Colonic mucosa (tissue), 4 donors: ENCODE data around the gene NEMF. TPM values are rescaled to one million over a fixed set of nuclear protein-coding genes. Genes with fewer than 3 reads are reported as not detected.
"Not testable (repeated sequence)": the region's sequence is repeated elsewhere in the genome, so short reads cannot be mapped to it uniquely, and the experiment has no call there.

ENCODE experiments used
- DNase-seq: peaks from one replicate; pipeline ENCODE4 v3.0.0-alpha.2; 2020
- H3K27ac ChIP-seq: fragments of 200-600 bp; one replicate; pipeline ENCODE4 v1.8.0; 2021
- H3K27me3 ChIP-seq: fragments of 200-600 bp; one replicate; pipeline ENCODE4 v1.8.0; 2021
- H3K36me3 ChIP-seq: fragments of 200-600 bp; one replicate; pipeline ENCODE4 v1.8.0; 2021
- H3K4me1 ChIP-seq: fragments of 200-600 bp; one replicate; pipeline ENCODE4 v1.8.0; 2021; ENCODE audit warnings: mild to moderate bottlenecking
- H3K4me3 ChIP-seq: fragments of 200-600 bp; one replicate; pipeline ENCODE4 v1.8.0; 2021
- H3K9ac ChIP-seq, 2 donors: one replicate each; pipeline ENCODE4 v1.7.0; 2013; ENCODE audit warnings: control low read depth in 2 of 2, low read depth in 2 of 2, low read length in 2 of 2
- H3K9me3 ChIP-seq: fragments of 200-600 bp; one replicate; pipeline ENCODE4 v1.8.0; 2021
- CTCF ChIP-seq: fragments of 200-600 bp; IDR thresholded peaks from one replicate; pipeline ENCODE4 v1.8.0; 2022; ENCODE audit warnings: antibody characterized with exemption, mild to moderate bottlenecking
- intact Hi-C: fragments of 100-400 bp; cut with DNase I; formaldehyde crosslinking; loops from one replicate; pipeline ENCODE4 v1.14.1; 2022
- total RNA-seq, 2 donors: library from RNA; stranded (reverse); fragmentation: NEBNext Ultra II Directional in 1 of 2; extraction: Animal tissue kit (Norgen Biotek cat#: 25700) in 1 of 2; gene quantifications; one replicate each; pipeline ENCODE4 v1.2.1, GENCODE V29; 2021
- donor health status: healthy.
- donor health status: DM: no; HTN: no; CAD: no.
- donor health status: DM: no; HTN: no; CAD: no.

NEMF gene
- total RNA-seq, 2 donors from 2014 or later: 52.8 to 56.7 TPM

- Histone ChIP-seq H3K9ac (no peak overlapping the region), H3K27ac (no peak overlapping the region), H3K4me1 (no peaks in the 10 kb centered on the region), H3K4me3 (no peak overlapping the region), H3K27me3 (no peaks in the 10 kb centered on the region), H3K9me3 (no peaks in the 10 kb centered on the region), H3K36me3 (peaks cover 28% of the 10 kb centered on the region)
- intact Hi-C loops: loop anchor here (5.0 kb wide), 1 partner anchor 46 kb away; no protein-coding TSS in a partner anchor
- TF ChIP-seq CTCF: no peak
- no peak for DNase-seq
These were observed 66.3 kb downstream of the NEMF start for GRCh38 chr14:49786315-49786714.

GRCh38 chr14:49783394-49784014 lies 69.1 kb downstream of the NEMF start:
- Histone ChIP-seq H3K9ac (no peak overlapping the region), H3K4me1 (no peaks in the 10 kb centered on the region), H3K4me3 (no peak overlapping the region), H3K9me3 (no peaks in the 10 kb centered on the region), H3K27ac (no peak overlapping the region), H3K36me3 (peaks cover 22% of the 10 kb centered on the region), H3K27me3 (no peaks in the 10 kb centered on the region)
- intact Hi-C loops: no loop called here
- TF ChIP-seq CTCF: no peak
- DNase-seq: no peak

- H3K9me3 ChIP-seq, H3K27ac ChIP-seq, H3K9ac ChIP-seq, H3K27me3 ChIP-seq, intact Hi-C loops, H3K4me3 ChIP-seq, H3K4me1 ChIP-seq: not testable (repeated sequence)
- peak; percentile 34 for DNase-seq
- peaks cover 20% of the 10 kb centered on the region for H3K36me3 ChIP-seq
These were observed 71.5 kb downstream of the NEMF start for GRCh38 chr14:49781040-49781439.

- no peak for DNase-seq
- Histone ChIP-seq H3K36me3 (peaks cover 12% of the 10 kb centered on the region), H3K9ac (no peak overlapping the region), H3K27ac (no peak overlapping the region), H3K9me3 (no peaks in the 10 kb centered on the region), H3K27me3 (no peaks in the 10 kb centered on the region), H3K4me3 (no peak overlapping the region), H3K4me1 (no peaks in the 10 kb centered on the region)
- intact Hi-C loops: no loop called here
- TF ChIP-seq CTCF: no peak
These were observed 74.2 kb downstream of the NEMF start for GRCh38 chr14:49778421-49778820.

- intact Hi-C loops: no loop called here
- H3K9ac ChIP-seq: no peak overlapping the region
- H3K27me3 ChIP-seq: no peaks in the 10 kb centered on the region
- H3K36me3 ChIP-seq: peaks cover 3% of the 10 kb centered on the region
- no peak for DNase-seq
- no peak overlapping the region for H3K27ac ChIP-seq
- peaks cover 10% of the 10 kb centered on the region for H3K4me1 ChIP-seq
- no peak overlapping the region for H3K4me3 ChIP-seq
- no peaks in the 10 kb centered on the region for H3K9me3 ChIP-seq
- TF ChIP-seq CTCF: no peak
These were observed 78.5 kb downstream of the NEMF start for GRCh38 chr14:49774106-49774505.

GRCh38 chr14:49771691-49772090 lies 80.9 kb downstream of the NEMF start:
- H3K36me3 ChIP-seq, H3K9me3 ChIP-seq, H3K4me3 ChIP-seq, H3K9ac ChIP-seq, intact Hi-C loops, H3K27me3 ChIP-seq: not testable (repeated sequence)
- Histone ChIP-seq H3K27ac (peak overlapping the region; percentile 97), H3K4me1 (peaks cover 10% of the 10 kb centered on the region)
- peak; percentile 18 for DNase-seq
